ENCODE data around the gene TTC23.

DNA sequence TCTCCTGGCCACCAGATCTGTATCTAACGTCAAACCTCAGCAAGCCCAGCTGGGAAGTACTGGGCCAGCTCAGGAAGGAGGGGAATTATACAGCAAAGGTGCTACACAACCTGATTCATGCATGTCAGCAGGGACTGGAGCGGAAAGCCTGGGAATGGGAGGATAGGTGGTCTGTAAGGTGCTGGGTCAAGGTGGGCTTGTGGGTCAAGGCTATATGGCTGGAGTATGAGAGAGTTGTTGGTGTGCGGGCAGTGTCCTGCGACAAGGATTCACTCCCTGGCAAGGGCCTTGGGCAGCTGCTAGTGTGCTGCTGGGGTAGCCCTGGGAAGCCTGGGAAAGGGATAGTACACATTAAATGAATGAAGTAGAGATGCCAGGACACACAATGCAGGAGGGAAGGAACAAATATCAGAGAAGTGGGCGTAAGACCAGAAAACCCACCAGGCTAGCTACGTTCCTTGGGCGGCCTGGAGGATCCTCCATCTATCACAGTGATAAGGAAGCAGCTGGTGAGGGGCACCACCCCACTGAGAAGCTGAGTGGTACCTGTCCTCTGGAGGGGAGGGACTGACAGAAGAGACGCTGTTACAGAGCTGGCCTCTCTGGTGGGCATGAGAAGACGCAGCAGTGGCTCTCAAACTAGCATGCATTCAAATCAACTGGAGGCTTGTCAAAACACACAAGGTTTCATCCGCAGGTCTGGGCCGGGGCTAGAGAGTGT is 153.0 kb downstream of the TTC23 start:
- TF ChIP-seq, protein P1, sequence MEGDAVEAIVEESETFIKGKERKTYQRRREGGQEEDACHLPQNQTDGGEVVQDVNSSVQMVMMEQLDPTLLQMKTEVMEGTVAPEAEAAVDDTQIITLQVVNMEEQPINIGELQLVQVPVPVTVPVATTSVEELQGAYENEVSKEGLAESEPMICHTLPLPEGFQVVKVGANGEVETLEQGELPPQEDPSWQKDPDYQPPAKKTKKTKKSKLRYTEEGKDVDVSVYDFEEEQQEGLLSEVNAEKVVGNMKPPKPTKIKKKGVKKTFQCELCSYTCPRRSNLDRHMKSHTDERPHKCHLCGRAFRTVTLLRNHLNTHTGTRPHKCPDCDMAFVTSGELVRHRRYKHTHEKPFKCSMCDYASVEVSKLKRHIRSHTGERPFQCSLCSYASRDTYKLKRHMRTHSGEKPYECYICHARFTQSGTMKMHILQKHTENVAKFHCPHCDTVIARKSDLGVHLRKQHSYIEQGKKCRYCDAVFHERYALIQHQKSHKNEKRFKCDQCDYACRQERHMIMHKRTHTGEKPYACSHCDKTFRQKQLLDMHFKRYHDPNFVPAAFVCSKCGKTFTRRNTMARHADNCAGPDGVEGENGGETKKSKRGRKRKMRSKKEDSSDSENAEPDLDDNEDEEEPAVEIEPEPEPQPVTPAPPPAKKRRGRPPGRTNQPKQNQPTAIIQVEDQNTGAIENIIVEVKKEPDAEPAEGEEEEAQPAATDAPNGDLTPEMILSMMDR (optimal IDR thresholded peaks at IDR 0.05 in 1 of 3, IDR thresholded peaks at IDR 0.05 in 1 of 3, conservative IDR thresholded peaks at IDR 0.05 in 1 of 3; ENCODE audit: extremely low read depth in 1 of 3, insufficient read depth in 2 of 3, low read length in 3 of 3) = no peak
- TF ChIP-seq EZH2 (IDR thresholded peaks at IDR 0.05; ENCODE audit: low read length) = no peak
